ENCODE results near the gene BANF2. TPM values are rescaled to one million over a fixed set of nuclear protein-coding genes. Genes with fewer than 3 reads are reported as not detected.

Gene BANF2
- total RNA-seq, 2 experiments from 2014 or later: not detected

GRCh38 chr20:17693444-17694001 is 6.2 kb upstream of the BANF2 start:
- POLR2A ChIA-PET: no interaction called here

GRCh38 chr20:17694767-17695166 is 5.0 kb upstream of the BANF2 start:
- Mint-ChIP-seq H3K36me3 (ENCODE audit: low read depth) (no peaks in the 10 kb centered on the region), H3K9me3 (peaks cover 3% of the 10 kb centered on the region), H3K4me1 (ENCODE audit: low read depth) (no peaks in the 10 kb centered on the region), H3K27ac (no peak overlapping the region), H3K4me3 (no peak overlapping the region), H3K27me3 (peaks cover 23% of the 10 kb centered on the region)
- DNase-seq: no peak
- ATAC-seq: no peak
- intact Hi-C loops (cut with micrococcal nuclease): no loop called here
- ChIA-PET POLR2A (no interaction called here), CTCF (interaction anchor here (0.6 to 1.3 kb wide), 2 partner anchors 12 to 302 kb away, joined by 4 to 7 read pairs; partner anchors contain the start of gene RRBP1)
- no peak for TF ChIP-seq CTCF (IDR thresholded peaks at IDR 0.05)

More at GRCh38 chr20:17693444-17694001, 6.2 kb upstream of the BANF2 start:
- H3K27ac Mint-ChIP-seq: no peak overlapping the region
- H3K9me3 Mint-ChIP-seq: peaks cover 3% of the 10 kb centered on the region
- H3K36me3 Mint-ChIP-seq (ENCODE audit: low read depth): no peaks in the 10 kb centered on the region
- peaks cover 27% of the 10 kb centered on the region for H3K27me3 Mint-ChIP-seq
- CTCF ChIA-PET: interaction anchor here (1.2 kb wide), 1 partner anchor 11 kb away, joined by 5 read pairs; the partner anchor contains the start of gene RRBP1
- intact Hi-C loops (cut with micrococcal nuclease): no loop called here
- ATAC-seq: no peak
- no peaks in the 10 kb centered on the region for H3K4me1 Mint-ChIP-seq (ENCODE audit: low read depth)
- no peak for DNase-seq
- no peak for TF ChIP-seq CTCF (IDR thresholded peaks at IDR 0.05)
- H3K4me3 Mint-ChIP-seq: no peak overlapping the region

- Mint-ChIP-seq H3K4me3 (no peak overlapping the region), H3K36me3 (ENCODE audit: low read depth) (no peaks in the 10 kb centered on the region), H3K4me1 (ENCODE audit: low read depth) (no peaks in the 10 kb centered on the region), H3K27me3 (peaks cover 15% of the 10 kb centered on the region), H3K27ac (no peak overlapping the region), H3K9me3 (no peaks in the 10 kb centered on the region)
- no peak for TF ChIP-seq CTCF (IDR thresholded peaks at IDR 0.05)
- CTCF ChIA-PET: interaction anchor here (3.7 kb wide), 1 partner anchor 14 kb away, joined by 24 read pairs; the partner anchor contains the start of gene RRBP1
- DNase-seq (no peak), ATAC-seq (no peak)
- POLR2A ChIA-PET: no interaction called here
- intact Hi-C loops (cut with micrococcal nuclease): no loop called here
Observed at GRCh38 chr20:17696287-17696686, 3.5 kb upstream of the BANF2 start.

GRCh38 chr20:17697171-17697570 is 2.6 kb upstream of the BANF2 start:
- intact Hi-C loops (cut with micrococcal nuclease): no loop called here
- ChIA-PET POLR2A (no interaction called here), CTCF (interaction anchor here (3.7 kb wide), 1 partner anchor 15 kb away, joined by 24 read pairs; the partner anchor contains the start of gene RRBP1)
- H3K4me1 Mint-ChIP-seq (ENCODE audit: low read depth): no peaks in the 10 kb centered on the region
- DNase-seq: no peak
- no peaks in the 10 kb centered on the region for H3K36me3 Mint-ChIP-seq (ENCODE audit: low read depth)
- H3K4me3 Mint-ChIP-seq: no peak overlapping the region
- no peak overlapping the region for H3K27ac Mint-ChIP-seq
- no peaks in the 10 kb centered on the region for H3K9me3 Mint-ChIP-seq
- TF ChIP-seq CTCF (IDR thresholded peaks at IDR 0.05): no peak
- ATAC-seq: no peak
- peaks cover 12% of the 10 kb centered on the region for H3K27me3 Mint-ChIP-seq

GRCh38 chr20:17698384-17698783 is 1.4 kb upstream of the BANF2 start:
- intact Hi-C loops (cut with micrococcal nuclease): no loop called here
- POLR2A ChIA-PET: no interaction called here
- no peak for TF ChIP-seq CTCF (IDR thresholded peaks at IDR 0.05)
- Mint-ChIP-seq H3K4me1 (ENCODE audit: low read depth) (no peaks in the 10 kb centered on the region), H3K27ac (no peak overlapping the region), H3K4me3 (no peak overlapping the region), H3K36me3 (ENCODE audit: low read depth) (no peaks in the 10 kb centered on the region), H3K9me3 (no peaks in the 10 kb centered on the region), H3K27me3 (peaks cover 10% of the 10 kb centered on the region)
- no peak for DNase-seq
- CTCF ChIA-PET: interaction anchor here (3.7 kb wide), 1 partner anchor 16 kb away, joined by 24 read pairs; the partner anchor contains the start of gene RRBP1
- no peak for ATAC-seq

Measured in activated CD8-positive, alpha-beta T cell treated with anti-CD3 and anti-CD28 coated beads for 36 hours (primary cell).